Skin of body (tissue), 2 donors: ENCODE data around the gene SUSD4. TPM values are rescaled to one million over a fixed set of nuclear protein-coding genes. Genes with fewer than 3 reads are reported as not detected.
"Not testable (repeated sequence)": the region's sequence is repeated elsewhere in the genome, so short reads cannot be mapped to it uniquely, and the experiment has no call there.

Experiments used
- DNase-seq: peaks from one replicate; lab custom pipeline; 2025; lab: John Stamatoyannopoulos, UW
- total RNA-seq: library from RNA; depleted of rRNA; stranded (reverse); fragments of >200 nt; gene quantifications from one replicate; pipeline ENCODE4 v1.2.3, GENCODE V29; 2014

Gene SUSD4
- total RNA-seq, 1 donor from 2014 or later: 12.9 TPM

DNA sequence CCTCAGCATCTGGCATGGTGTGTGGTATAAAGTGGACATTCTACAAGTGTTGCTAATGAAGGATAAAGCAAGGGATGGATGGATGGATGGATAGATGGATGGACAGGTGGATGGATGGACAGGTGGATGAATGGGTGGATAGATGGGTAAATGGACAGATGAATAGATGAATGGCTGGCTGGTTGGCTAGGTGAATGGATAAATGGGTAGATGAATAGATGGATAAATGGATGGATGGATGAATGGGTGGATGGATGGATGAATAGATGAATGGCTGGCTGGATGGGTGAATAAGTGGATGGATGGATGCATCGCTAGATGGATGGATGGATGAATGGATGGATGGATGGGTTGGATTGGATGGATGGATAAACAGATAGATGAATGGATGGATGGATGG is 66.2 kb downstream of the SUSD4 start:
- no peak for DNase-seq

DNA sequence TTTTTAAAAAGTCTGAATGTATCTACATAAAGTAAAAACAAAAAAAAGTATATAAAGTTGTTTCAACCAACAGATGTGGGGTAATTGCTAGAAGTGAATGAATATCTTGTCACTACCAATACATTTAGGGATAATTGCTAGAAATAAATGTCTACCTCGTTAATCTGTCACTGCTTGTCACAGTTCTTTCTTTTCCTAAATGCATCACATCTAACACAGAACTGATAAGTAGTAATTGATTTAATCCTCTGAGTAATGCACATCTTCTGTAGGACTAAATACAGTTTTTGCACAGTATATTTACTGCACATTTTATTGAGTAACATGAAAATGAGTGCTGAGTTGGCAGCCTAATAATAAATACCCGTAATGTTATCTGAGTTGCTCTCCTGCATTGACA is 72.2 kb downstream of the SUSD4 start:
- no peak for DNase-seq

DNA sequence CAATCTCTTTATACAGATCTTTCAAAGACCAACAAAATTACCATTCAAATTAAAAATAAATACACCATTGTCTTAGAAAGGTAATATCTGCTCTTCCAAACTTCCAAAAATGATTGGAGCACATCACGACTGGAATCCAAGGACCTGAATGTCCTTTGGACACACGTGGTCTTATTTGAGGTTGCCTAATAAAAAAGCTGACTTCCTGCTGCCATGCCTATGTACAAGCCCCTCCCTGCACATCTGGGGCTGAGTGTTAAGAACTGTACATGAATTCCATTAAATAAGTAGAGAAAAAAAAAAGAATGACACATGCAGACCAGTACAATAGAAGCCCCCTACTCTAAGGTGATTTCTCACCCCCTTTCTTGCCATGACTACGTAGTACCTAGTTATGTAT is 73.6 kb downstream of the SUSD4 start:
- DNase-seq: no peak

DNA sequence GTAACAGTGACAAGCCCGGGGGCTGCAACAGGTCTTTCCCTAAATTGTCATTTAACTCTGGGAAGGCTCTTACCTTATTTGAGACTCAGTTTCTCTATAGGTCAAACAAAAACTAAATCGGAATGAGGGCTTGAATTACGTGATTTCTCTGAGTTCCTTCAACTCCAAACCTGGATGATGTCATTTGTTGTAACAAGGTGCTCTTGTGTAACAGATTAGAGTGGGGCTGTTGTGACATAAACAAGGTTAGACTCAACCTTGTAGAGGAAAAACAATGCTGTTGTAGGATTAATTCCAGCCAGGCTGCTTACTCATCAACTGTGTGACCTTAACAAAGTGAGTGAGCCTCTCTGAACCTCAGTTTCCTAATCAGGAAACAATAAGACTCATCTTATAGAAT is 74.4 kb downstream of the SUSD4 start:
- no peak for DNase-seq

DNA sequence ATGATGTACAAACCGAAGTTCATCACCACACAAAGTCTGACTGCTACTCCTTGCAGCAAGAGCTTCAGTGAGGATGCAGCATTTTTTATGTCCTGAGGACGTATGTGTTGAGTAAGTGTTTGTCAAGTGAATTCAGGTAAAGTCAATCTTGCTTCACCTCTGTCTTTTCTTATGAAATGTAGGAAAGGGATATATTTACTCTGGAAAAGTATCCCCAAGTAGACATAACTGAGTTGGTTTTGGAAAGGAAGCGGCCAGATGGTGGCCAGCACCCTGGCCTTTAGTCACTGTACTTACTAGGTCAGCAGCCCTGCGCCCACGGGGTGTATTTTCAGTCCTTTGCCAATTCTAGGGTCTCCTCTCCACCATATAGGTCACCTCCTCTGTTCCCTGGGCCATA is 75.2 kb downstream of the SUSD4 start:
- no peak for DNase-seq

DNA sequence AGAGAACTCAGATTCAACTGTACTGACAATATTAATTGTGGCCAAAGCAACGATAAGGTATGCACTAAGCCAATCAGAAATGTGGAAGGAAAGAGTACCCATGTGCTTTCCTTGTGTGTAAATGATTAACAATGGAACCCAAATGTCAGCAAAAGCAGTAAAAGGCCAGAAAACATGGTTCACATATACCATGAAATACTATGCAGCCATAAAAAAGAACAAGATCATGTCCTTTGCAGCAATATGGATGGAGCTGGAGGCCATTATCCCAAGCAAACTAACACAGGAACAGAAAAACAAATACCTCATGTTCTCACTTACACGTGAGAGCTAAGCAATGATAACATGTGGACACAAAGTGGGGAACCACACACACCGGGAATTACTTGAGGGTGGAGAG is 78.5 kb downstream of the SUSD4 start:
- no peak for DNase-seq

DNA sequence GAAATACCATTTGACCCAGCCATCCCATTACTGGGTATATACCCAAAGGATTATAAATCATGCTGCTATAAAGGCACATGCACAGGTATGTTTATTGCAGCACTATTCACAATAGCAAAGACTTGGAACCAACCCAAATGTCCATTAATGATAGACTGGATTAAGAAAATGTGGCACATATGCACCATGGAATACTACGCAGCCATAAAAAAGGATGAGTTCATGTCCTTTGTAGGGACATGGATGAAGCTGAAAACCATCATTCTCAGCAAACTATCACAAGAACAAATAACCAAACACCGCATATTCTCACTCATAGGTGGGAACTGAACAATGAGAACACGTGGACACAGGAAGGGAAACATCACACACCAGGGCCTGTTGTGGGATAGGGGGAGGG is 80.3 kb downstream of the SUSD4 start:
- not testable (repeated sequence) for DNase-seq

DNA sequence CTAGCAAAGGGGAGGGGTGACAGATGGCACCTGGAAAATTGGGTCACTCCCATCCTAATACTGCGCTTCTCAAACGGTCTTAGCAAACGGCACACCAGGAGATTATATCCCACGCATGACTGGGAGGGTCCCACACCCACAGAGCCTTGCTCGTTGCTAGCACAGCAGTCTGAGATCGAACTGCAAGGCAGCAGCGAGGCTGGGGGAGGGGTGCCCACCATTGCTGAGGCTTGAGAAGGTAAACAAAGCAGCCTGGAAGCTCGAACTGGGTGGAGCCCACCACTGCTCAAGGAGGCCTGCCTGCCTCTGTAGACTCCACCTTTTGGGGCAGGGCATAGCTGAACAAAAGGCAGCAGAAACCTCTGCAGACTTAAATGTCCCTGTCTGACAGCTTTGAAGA is 85.7 kb downstream of the SUSD4 start:
- DNase-seq: not testable (repeated sequence)

DNA sequence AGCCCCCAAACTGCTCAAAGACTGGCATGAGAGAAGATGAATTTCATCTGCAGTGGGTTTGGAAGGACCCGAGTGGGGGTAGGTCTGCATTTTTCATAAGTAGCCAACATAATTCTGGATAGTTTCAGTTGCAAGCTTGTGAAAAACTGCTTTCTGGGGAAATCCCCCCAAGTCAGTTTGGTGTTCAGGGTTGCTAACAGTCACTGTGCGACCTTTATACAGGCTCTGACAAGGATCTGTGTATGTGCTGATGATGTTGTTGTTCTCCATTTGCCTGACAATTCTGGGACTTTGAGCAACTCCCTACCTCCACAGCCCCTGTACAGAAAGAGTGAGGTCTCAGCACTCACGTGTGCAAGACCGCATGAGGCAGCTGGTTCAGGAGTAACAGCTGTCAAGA is 87.9 kb downstream of the SUSD4 start:
- no peak for DNase-seq

DNA sequence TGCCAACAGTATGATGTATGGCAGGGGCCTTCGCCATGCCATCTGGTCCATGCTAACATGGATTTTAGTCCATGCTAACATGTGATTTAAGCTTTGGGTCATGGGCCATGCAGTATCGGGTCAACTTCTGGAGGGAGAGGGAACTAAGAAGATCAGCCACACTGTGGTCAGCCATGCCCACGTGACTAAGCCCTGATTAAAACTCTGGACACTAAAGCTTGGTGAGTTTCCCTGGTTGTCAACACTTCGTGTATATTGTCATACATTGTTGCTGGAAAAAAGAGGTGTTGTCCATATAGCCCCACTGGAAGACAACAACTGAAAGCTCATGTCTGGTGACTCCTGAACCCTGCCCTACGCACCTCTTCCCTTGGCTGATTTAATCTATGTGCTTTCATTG is 90.5 kb downstream of the SUSD4 start:
- no peak for DNase-seq

DNA sequence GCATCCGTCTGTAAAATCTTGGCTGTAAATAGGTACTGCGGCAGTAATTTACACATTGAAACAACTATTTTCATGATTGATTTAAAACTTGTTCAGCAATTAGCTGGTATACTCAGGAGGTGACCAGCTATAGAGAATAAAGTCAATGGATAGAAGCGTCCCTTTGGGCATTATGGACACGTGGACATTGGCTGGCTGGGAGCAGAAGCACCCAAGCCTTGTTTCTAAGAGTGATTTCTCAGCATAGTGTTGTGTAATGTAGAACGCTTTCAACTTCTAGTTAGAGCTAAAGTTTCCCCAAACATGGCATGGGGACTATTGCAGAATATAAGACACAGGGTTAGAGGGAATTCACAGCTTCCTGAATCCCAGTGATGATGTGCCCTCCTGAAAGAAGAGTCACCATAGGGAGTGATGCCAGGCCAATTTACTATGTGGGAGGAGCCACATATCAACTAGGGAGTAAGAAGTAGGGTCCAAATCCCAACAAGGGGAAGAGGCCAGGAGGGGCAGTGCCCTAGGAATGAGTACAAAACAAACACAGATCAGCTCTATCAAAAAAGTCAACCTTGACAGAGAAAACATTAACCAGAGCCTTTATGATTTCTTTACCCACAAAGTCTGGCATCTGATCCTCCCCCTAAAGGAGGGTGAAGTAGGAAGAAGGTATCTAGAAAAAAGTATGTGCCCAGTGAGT is 92.7 kb downstream of the SUSD4 start:
- DNase-seq: no peak

DNA sequence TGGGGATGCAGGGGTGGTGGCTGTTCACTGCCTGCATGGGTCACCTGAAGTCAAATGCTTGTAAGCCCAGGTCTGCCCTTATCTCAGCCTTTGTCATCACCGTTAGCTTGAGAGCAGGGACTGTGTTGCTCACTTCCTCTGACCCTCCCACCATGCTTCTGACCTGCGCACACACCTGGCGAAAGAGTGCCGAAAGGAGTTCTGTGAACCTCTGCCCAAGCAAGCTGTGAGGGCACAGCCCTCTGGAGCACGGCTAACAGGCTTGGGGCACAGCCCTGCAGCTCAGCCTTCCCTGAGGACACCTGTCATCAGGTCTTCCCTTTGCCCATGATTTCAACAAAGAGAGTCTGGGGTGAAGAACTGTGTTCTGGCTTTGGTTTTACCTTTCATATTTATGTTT is 93.8 kb downstream of the SUSD4 start:
- DNase-seq: no peak

DNA sequence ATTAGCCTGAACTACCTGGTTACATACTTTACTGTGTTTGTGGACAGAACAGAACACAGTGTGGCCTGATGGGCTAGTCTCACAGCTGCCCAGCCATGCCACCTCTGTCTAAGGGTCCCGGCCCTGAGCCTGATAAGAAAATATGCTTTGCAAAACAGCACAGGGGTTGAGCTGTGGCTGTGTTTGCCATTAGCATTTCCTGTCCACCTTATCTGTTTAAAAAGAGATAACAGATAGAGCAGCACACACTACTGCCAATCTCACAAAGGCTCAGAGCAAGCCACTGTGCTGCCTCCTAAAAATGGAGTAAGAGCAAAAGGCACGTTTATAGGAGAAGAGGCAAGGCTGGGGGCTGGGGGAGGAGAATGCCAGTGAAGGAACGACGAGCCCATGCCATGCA is 95.0 kb downstream of the SUSD4 start:
- DNase-seq: no peak

DNA sequence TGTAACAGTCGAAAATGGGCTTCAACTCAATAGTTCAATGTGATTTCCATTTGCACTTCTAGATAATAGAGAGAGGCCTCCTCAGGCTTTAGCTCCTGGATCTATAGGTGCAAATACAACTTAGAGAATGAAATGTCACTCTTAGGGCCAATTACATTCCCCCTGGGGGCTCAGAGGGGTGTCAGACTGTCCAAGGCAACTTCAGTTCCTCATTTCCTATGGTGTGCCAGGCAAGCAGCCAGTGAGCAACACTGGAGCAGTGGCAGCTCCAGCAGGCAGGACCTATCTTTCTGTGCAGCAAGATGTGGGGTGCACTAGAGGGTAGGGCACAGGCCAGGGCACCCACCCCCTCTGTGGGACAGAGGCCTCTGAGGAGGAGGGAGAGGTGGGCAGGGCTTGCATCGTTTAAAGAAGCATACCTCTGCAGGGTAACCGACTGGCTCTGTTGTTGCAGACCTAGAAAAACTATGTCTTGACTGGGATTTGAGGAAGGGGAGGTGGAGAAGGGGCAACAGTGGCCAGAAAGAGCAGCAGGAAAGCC is 97.3 kb downstream of the SUSD4 start:
- DNase-seq: no peak

DNA sequence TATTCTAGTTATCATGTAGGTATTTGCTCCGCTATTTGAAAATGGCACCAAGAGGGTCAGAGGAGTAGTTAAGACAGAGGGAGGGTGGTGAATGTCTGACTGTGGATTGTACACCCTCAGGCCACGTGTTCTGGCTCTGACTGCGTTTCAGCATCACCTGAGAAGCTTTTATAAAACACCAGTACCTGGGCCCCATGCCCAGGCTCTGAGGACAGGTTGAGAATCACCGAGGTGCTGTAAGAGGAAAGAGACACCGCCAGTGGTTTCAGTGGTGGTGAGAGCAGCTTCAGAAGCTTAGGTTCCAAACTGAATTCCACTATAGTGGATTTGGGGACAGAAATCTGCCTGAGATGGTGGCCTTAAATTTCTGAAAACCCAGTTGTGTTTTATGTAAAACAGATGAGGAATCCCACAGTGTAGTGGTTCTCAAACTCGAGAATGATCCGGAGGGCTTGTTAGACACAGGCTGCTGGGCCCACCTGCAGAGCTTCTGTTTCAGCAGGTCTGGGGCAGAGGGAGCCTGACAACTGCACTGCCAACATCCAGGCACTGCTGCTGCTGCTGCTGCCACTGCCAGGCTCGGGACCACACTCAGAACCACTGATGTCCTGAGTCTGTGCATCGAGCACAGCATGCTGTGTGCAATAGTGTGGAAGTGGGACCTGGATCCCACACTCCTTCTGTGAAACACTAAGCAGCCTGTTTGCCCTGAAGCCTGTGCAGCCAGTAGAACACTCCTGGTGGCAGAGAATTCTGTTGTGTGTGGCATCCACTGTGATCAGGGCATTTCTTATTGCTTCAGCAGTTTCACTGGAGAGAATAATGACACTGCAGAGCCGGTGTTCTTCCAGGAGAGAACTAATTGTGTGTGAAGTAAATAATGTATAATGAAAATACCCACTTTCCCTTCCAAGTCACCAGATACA is 98.7 kb downstream of the SUSD4 start:
- no peak for DNase-seq

DNA sequence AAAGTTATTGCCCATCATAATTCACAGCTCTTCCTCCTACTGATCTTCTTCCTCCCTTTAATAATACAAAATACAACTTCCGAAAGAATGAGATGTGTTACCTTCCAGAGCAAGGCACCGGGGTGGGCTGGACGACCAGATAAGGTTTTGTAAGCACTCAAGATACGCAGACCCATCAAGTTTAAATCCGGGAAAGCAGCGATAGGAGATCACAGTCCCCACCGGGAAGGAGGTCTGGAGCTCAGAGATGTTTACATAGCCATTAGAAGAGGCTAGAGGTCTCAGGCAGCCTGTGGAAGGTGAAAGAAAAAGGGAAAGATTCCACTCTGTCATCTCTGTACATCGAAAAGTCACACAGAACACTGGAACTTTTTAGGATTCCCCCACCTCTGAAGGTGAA is 99.4 kb downstream of the SUSD4 start:
- DNase-seq: no peak

DNA sequence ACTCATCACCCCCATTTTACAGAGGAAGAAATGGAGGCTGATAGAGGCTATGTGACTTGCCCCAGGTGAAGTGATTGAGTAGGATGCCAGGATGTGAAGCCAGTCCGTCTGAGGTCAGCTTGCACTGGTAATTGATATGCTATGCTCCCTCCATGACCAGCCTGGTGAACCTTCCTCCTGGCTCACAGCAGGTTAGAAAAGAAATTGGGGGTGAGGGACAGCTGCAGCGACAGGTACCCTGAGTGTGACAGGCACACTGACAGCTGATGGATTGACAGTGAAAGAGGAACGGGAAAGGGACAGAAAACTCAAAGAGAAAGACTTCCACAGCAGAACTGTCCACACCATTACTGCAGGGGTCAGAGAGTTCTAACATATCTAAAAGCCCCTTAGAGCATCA is 102.1 kb downstream of the SUSD4 start:
- no peak for DNase-seq

DNA sequence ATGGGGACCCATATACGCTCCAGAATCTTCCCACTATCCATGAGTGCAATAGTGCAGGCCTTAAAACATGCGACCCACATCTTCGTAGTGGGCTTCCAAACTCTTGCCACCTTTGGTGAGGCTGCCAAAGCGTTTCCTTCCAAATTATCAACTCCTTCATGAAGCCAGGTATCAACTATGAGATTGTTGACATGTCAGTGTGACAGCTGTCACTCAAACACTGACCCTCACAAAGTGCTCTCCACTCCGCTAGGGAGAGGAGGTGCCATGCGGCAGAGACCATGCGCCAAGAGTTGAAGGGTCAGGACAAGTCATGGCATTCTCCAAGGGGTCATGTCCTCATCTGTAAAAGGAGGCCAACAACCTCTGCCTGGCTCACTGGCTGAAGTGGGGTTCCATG is 103.3 kb downstream of the SUSD4 start:
- DNase-seq: no peak

DNA sequence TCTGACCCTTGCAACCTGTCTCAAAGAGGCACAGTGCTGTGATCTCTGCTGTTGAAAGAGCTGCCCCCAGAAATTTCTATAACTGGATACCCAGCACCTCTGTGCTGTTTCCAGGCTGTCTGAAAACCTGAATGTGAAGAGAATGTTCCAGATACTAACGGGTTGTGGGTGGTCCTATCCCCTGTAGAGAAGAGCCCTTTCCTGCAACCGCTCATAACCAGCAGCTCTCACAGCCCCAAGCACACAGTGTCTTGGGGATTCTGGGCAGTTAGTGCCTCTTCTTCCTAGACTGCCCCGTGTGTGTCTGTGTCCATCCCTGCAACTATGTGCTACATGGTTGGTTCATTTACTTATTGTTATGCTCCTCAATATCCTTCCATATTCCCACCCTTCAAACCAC is 104.5 kb downstream of the SUSD4 start:
- no peak for DNase-seq

DNA sequence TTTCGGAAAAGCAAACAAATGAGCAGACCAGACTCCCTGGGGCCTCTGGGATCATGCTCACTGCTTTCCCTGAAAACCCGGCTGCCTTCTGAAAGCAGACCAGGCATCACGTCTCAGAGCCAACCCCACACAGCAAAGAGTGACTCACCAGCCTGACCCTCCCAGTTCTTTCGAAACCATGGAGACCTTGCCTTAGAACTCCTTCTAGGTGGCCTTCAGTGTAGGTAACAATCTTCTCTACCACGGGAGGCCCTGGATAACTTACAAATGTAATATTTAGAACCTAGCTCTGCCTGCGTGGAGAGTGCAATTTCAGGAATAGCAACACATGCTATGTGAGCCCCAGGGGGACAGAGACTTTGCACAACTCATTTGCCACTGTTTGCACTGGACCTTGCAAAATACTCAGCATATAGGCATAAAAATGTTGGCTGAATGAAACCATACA is 105.2 kb downstream of the SUSD4 start:
- no peak for DNase-seq

DNA sequence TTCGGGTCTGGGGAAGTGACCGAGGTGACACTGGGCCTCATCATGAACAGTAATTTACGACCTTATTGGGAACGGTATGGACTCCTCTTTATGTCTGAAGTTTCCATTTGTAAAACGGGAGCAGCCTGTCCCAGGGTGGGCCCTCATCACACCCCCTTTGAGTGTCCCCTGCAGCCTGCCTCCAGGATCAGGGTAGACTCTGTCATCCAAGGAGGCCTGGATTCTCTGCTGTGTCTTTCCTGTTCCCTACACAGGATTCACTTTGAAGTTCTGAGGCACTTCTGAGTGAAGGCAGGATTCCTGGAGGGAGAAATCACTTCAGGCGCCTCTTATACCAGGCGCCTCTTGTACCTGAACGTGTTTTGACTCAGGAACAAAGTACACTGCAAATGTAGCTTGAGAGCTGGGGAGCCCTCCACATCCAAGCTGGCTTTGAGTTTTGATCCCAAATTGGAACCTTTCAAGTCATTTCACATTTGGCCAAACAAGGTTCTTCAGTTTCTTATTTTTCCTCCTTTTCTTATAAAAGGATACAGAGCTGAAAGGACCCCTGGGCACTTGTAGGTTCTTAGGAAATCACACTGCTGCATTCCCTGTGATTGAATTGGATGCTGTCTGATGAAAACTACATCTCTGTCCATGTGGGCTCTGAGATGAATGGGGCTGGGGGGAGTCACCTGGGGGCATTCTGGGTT is 106.0 kb downstream of the SUSD4 start:
- DNase-seq: no peak

DNA sequence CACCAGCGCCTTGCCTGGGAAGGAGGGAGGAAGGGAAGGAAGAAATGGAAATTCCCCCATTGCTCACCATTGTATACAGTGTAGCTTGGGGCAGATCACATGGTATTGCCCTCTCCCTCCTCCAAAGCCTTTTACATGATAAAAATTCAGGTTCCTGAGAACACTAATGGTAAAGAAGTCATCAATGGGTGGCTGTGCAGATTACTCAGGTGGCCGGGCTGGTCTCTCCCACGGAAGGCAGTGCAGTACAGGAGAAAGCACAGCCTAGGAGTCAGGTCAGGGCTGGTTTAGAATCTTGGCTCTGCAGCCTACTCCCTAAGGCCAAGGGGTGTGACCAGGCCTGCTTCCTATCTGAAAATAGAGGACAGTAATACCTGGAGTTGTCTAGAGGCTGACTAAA is 107.9 kb downstream of the SUSD4 start:
- DNase-seq: no peak
